ENCODE results near the gene NPY. TPM values are rescaled to one million over a fixed set of nuclear protein-coding genes. Genes with fewer than 3 reads are reported as not detected.
"Not testable (repeated sequence)": the region's sequence is repeated elsewhere in the genome, so short reads cannot be mapped to it uniquely, and the experiment has no call there.

NPY gene
- total RNA-seq, 1 donor from 2014 or later = not detected

DNA sequence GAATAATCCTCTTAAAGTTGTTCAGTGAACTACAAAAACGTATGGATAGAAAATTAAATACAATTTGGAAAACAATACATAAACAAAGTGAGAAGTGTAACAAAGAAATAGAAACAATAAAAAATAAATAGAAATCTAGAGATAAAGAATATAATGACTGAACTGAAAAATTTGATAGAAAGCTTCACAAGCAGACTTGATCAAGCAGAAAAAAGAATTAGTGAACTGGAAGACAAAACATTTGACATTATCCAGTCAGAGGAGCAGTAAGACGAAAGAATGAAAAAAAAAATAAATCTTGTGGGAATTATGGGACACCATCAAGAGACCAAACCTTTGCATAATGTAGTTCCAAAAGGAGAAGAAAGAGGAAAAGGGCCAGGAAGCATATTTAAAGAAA lies 32.4 kb upstream of the NPY start:
- Histone ChIP-seq H3K36me3 (ENCODE audit: control insufficient read depth, insufficient read depth, low read length) (no peaks in the 10 kb centered on the region), H3K4me3 (ENCODE audit: low read depth, low read length) (no peak overlapping the region), H3K27me3 (ENCODE audit: control insufficient read depth, insufficient read depth, low read length) (no peaks in the 10 kb centered on the region)
- DNase-seq (ENCODE audit: low read depth) (no peak), FAIRE-seq (no peak)
- TF ChIP-seq, protein P1, sequence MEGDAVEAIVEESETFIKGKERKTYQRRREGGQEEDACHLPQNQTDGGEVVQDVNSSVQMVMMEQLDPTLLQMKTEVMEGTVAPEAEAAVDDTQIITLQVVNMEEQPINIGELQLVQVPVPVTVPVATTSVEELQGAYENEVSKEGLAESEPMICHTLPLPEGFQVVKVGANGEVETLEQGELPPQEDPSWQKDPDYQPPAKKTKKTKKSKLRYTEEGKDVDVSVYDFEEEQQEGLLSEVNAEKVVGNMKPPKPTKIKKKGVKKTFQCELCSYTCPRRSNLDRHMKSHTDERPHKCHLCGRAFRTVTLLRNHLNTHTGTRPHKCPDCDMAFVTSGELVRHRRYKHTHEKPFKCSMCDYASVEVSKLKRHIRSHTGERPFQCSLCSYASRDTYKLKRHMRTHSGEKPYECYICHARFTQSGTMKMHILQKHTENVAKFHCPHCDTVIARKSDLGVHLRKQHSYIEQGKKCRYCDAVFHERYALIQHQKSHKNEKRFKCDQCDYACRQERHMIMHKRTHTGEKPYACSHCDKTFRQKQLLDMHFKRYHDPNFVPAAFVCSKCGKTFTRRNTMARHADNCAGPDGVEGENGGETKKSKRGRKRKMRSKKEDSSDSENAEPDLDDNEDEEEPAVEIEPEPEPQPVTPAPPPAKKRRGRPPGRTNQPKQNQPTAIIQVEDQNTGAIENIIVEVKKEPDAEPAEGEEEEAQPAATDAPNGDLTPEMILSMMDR (IDR thresholded peaks at IDR 0.05; ENCODE audit: insufficient read depth, low read length, severe bottlenecking) = no peak

- no peaks in the 10 kb centered on the region for H3K36me3 ChIP-seq (ENCODE audit: control insufficient read depth, insufficient read depth, low read length)
- no peaks in the 10 kb centered on the region for H3K27me3 ChIP-seq (ENCODE audit: control insufficient read depth, insufficient read depth, low read length)
- no peak for DNase-seq (ENCODE audit: low read depth)
- H3K4me3 ChIP-seq (ENCODE audit: low read depth, low read length) = no peak overlapping the region
- no peak for FAIRE-seq
- TF ChIP-seq, protein P1 (IDR thresholded peaks at IDR 0.05; ENCODE audit: insufficient read depth, low read length, severe bottlenecking) = no peak
These were observed 28.9 kb upstream of the NPY start for GRCh38 chr7:24255139-24255538.

DNA sequence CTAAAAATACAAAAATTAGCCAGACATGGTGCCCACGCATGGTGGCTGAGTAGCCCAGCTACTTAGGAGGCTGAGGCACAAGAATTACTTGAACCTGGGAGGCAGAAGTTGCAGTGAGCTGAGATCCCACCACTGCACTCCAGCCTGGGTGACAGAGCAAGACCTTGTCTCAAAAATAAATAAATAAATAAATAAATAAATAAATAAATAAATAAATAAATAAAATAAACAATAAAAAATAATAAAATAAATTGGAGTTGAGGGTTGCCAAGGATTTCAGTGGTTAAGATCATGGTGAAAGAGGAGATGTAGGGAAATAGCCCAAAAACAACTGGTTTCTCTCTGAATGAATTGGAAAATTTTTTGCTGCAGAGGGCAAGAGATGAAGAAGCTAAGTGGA lies 25.7 kb upstream of the NPY start:
- H3K27me3 ChIP-seq (ENCODE audit: control insufficient read depth, insufficient read depth, low read length); H3K36me3 ChIP-seq (ENCODE audit: control insufficient read depth, insufficient read depth, low read length); H3K4me3 ChIP-seq (ENCODE audit: low read depth, low read length); FAIRE-seq; DNase-seq (ENCODE audit: low read depth): not testable (repeated sequence)

GRCh38 chr7:24271938-24272337 lies 12.1 kb upstream of the NPY start:
- H3K27me3 ChIP-seq (ENCODE audit: control insufficient read depth, insufficient read depth, low read length) = no peaks in the 10 kb centered on the region
- H3K36me3 ChIP-seq (ENCODE audit: control insufficient read depth, insufficient read depth, low read length) = no peaks in the 10 kb centered on the region
- TF ChIP-seq, protein P1 (IDR thresholded peaks at IDR 0.05; ENCODE audit: insufficient read depth, low read length, severe bottlenecking) = no peak
- DNase-seq (ENCODE audit: low read depth) = no peak
- H3K4me3 ChIP-seq (ENCODE audit: low read depth, low read length) = no peak overlapping the region
- FAIRE-seq = no peak

DNA sequence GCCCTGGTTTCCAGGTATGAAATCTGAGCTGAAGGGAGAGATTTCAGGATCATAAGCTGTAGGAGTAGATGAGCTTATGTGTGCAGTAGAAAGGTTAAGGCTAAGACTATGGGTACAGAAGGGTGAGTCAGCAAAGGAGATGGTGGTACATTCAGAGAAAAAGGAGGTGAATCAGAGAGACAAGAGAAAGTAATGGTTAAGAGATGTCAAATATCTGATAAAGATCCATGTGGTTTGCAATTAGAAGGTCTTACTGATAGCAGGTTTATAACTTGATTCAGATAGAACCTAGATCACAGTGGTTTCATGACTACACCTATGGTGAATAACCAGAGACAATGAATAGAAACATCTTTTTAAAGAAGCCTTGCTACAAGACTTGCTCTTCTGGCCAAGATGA lies 4.5 kb upstream of the NPY start:
- DNase-seq (ENCODE audit: low read depth) = no peak
- H3K27me3 ChIP-seq (ENCODE audit: control insufficient read depth, insufficient read depth, low read length) = peaks cover 17% of the 10 kb centered on the region
- no peak for FAIRE-seq
- TF ChIP-seq, protein P1 (IDR thresholded peaks at IDR 0.05; ENCODE audit: insufficient read depth, low read length, severe bottlenecking) = no peak
- no peak overlapping the region for H3K4me3 ChIP-seq (ENCODE audit: low read depth, low read length)
- H3K36me3 ChIP-seq (ENCODE audit: control insufficient read depth, insufficient read depth, low read length) = no peaks in the 10 kb centered on the region

DNA sequence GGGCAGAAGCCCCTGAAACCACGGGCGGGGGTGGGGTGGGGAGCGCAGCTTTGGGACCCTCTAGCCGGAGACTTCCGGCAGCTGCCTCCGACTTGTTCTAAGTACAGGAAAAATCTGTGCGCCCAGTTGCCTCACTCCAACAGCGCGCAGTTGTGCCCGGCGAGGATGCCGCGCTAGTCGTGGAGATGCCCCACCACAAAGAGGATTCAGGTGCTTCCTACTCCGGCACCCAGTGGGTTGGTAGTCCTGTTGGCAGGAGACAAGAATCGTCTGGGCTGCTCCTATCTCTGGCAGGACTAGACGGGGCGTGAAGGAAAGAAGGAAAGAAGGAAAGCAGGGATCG lies 465 bp upstream of the NPY start:
- FAIRE-seq (no peak), DNase-seq (ENCODE audit: low read depth) (no peak)
- H3K27me3 ChIP-seq (ENCODE audit: control insufficient read depth, insufficient read depth, low read length) = peaks cover 29% of the 10 kb centered on the region
- no peak overlapping the region for H3K4me3 ChIP-seq (ENCODE audit: low read depth, low read length)
- no peaks in the 10 kb centered on the region for H3K36me3 ChIP-seq (ENCODE audit: control insufficient read depth, insufficient read depth, low read length)
- TF ChIP-seq, protein P1 (IDR thresholded peaks at IDR 0.05; ENCODE audit: insufficient read depth, low read length, severe bottlenecking) = no peak

All from bronchial epithelial cell (primary cell).